Pancreas (tissue), 10 donors: ENCODE measurements around the gene RNF31. TPM values are rescaled to one million over a fixed set of nuclear protein-coding genes. Genes with fewer than 3 reads are reported as not detected.

Experiments used
- ATAC-seq, 4 donors: fragments of 200-7000 bp; cut with Tn5 transposase; one replicate each; pipeline versions ENCODE4 v1.8.0 to v1.9.1; 2020; ENCODE audit warnings: mild to moderate bottlenecking in 4 of 4, moderate library complexity in 4 of 4
- DNase-seq, 6 donors: peaks; one replicate each; pipeline ENCODE4 v3.0.0-alpha.2; 2020
- FAIRE-seq: peaks from 2 replicates; lab custom pipeline; 2012; peaks lifted over from hg19 to GRCh38; lab: Jason Lieb, UNC
- H3K27ac ChIP-seq, 4 donors: fragments of 200-600 bp; sonication (generic); 1 replicate in 3 of 4; 2 replicates in 1 of 4; pipeline versions ENCODE4 v1.5.0 to v1.8.0; 2020
- H3K27me3 ChIP-seq, 4 donors: fragments of 200-600 bp; one replicate each; pipeline ENCODE4 v1.8.0; 2021
- H3K36me3 ChIP-seq, 3 donors: fragments of 200-600 bp; sonication (generic) in 1 of 3; one replicate each; pipeline versions ENCODE4 v1.5.0 to v1.8.0; 2020 to 2021
- H3K4me1 ChIP-seq, 3 donors: fragments of 200-600 bp; one replicate each; pipeline ENCODE4 v1.8.0; 2021
- H3K4me3 ChIP-seq, 4 donors: fragments of 200-600 bp; sonication (generic) in 2 of 4; one replicate each; pipeline versions ENCODE4 v1.5.0 to v1.8.0; 2020 to 2021
- H3K9me3 ChIP-seq, 4 donors: fragments of 200-600 bp; one replicate each; pipeline ENCODE4 v1.8.0; 2021
- CTCF ChIP-seq, 4 donors: fragments of 200-600 bp; sonication (generic) in 3 of 4; IDR thresholded peaks; one replicate each; pipeline versions ENCODE4 v1.5.0 to v1.8.0; 2021; ENCODE audit warnings: antibody characterized with exemption in 4 of 4
- WGBS, 2 donors: extraction: QIAGEN DNeasy Blood & Tissue Kit; methylation state at CpG; one replicate each; pipeline ENCODE4 v1.1.7; 2013; 5-methylcytosine and 5-hydroxymethylcytosine counted together
- intact Hi-C, 3 donors: fragments of 100-400 bp; cut with DNase I; formaldehyde crosslinking; loops; one replicate each; pipeline versions ENCODE4 v1.11.1 to v1.14.2; 2022
- polyA plus RNA-seq, 2 donors: library from polyadenylated mRNA; stranded (reverse); fragments of 200-250 nt; gene quantifications; one replicate each; pipeline ENCODE4 v1.2.3, GENCODE V29; 2013
- total RNA-seq, 6 donors: library from RNA; stranded (reverse); fragmentation: NEBNext Ultra II Directional in 4 of 6; extraction: Animal tissue kit (Norgen Biotek cat#: 25700) in 4 of 6; gene quantifications; one replicate each; pipeline versions ENCODE4 v1.2.1 to v1.2.4, GENCODE V29; 2021 to 2023
- donor health status: healthy with polysubstance abuse.
- donor health status: DM: no; HTN: no; CAD: no; lungs with moderate emphysema.
- donor health status: DM: no; HTN: no; CAD: no.
- donor health status: control.
- donor health status: control.
- donor health status: Bipolar disorder and iron deficiency.
- donor health status: DM: yes; HTN: yes; CAD: no.
- donor health status: DM: no; HTN: no; CAD: no.
- donor health status: DM: no; HTN: no; CAD: no.
- donor health status: DM: yes; HTN: yes; CAD: no.

RNF31 gene
- total and polyA plus RNA-seq, 8 donors: 25.8 to 169 (median 40.4) TPM

- ATAC-seq: peak; percentile 55 to 67 (median 61)
- intact Hi-C loops: no loop called here
- FAIRE-seq: no peak
- H3K36me3 ChIP-seq: peaks cover 4 to 19% (median 14%) of the 10 kb centered on the region in 3 donors
- H3K9me3 ChIP-seq: no peaks in the 10 kb centered on the region
- H3K4me3 ChIP-seq: peak overlapping the region; percentile 44 to 61 (median 50)
- H3K27me3 ChIP-seq: no peaks in the 10 kb centered on the region
- 0 to 1% methylated on average over 42 of the region's 42 CpGs for WGBS, 2 donors
- no peak for TF ChIP-seq CTCF (IDR thresholded peaks at IDR 0.05)
- peak; percentile 88 to 94 (median 90) for DNase-seq
- peak overlapping the region; percentile 92 to 100 (median 98) for H3K27ac ChIP-seq
- H3K4me1 ChIP-seq: peaks cover 2 to 37% (median 14%) of the 10 kb centered on the region in 3 donors
These were observed 33.3 kb upstream of the RNF31 start for GRCh38 chr14:24113801-24114531.

DNA sequence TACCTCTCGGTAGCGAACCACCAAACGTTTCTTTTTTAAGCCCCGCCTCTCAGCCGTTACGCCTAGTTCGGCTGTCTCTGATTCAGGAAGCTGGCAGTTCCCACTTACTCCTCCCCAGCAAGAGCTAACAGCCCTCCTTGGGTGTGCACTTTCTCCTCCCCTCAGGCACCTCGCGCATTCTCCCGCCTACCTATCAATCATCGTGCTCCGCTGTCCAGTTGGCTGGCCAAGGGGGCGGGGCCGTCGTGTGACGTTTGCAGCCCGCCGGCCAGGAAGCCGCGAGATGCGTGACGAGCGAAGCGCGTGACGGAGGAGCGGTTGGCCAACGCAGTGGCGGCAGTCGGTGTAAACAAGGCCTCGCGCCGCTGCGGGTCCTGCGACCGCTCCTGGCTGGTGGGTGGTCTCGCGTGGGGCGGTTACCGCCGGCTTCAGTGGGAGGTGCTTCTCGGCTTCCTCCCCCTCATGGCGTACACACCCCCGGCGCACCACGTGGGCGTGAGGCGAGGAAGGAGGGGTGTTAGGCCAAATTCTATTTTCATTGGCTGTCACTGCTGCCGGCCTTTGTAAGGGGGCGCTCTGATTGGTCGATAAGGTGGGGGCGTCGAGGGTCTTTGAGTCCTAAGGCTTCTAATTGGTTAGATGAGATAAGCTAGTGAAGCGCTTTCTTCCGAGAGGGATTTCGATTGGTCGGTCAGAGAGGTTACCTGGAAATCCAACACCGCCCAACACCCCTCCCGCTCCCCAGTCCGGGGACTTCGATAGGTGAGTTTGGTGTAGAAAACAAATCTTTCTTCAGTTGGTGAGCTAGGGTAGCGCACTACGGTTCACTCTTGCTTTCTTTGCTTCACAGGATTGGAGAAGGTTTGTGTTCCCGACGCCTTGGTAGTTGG, 32.5 kb upstream of the RNF31 start, which contains the start of the genes DCAF11 and NRL:
DCAF11 (plus strand) TSS at position 246 of the 890 bp plus-strand sequence. CDS start 818 bp downstream, outside the sequence.
NRL (minus strand) TSS at position 418 of the 890 bp plus-strand sequence. CDS start 32,101 bp downstream, outside the sequence.
- H3K9me3 ChIP-seq: no peaks in the 10 kb centered on the region
- ATAC-seq (peak; percentile 85 to 92 (median 86)), DNase-seq (peak; percentile 97 to 99 (median 99)), FAIRE-seq (peak; percentile 95)
- peak within 1 kb of the TSS; percentile 92 to 100 (median 98) for H3K27ac ChIP-seq
- H3K27me3 ChIP-seq: no peaks in the 10 kb centered on the region
- H3K4me1 ChIP-seq: peaks cover 0 to 31% (median 10%) of the 10 kb centered on the region in 3 donors
- intact Hi-C loops: no loop called here
- WGBS, 2 donors: 0% methylated on average over 64 to 65 of the region's 65 CpGs
- peaks cover 4 to 27% (median 22%) of the 10 kb centered on the region in 3 donors for H3K36me3 ChIP-seq
- no peak for TF ChIP-seq CTCF (IDR thresholded peaks at IDR 0.05)
- peak within 1 kb of the TSS; percentile 44 to 74 (median 56) for H3K4me3 ChIP-seq

GRCh38 chr14:24115422-24116127, 31.7 kb upstream of the RNF31 start:
- intact Hi-C loops: no loop called here
- Histone ChIP-seq H3K4me1 (peaks cover 0 to 25% (median 6%) of the 10 kb centered on the region in 3 donors), H3K36me3 (peaks cover 4 to 33% (median 28%) of the 10 kb centered on the region in 3 donors), H3K4me3 (peak overlapping the region; percentile 44 to 74 (median 56)), H3K9me3 (no peaks in the 10 kb centered on the region), H3K27ac (peak overlapping the region; percentile 92 to 100 (median 98)), H3K27me3 (no peaks in the 10 kb centered on the region)
- WGBS, 2 donors: 0 to 1% methylated on average over 14 of the region's 14 CpGs
- TF ChIP-seq CTCF (IDR thresholded peaks at IDR 0.05): no peak
- FAIRE-seq: no peak
- ATAC-seq: no peak
- peak in 1 of 6 donors; percentile 56 for DNase-seq

- DNase-seq: peak in 1 of 6 donors; percentile 21
- H3K27me3 ChIP-seq: no peaks in the 10 kb centered on the region
- TF ChIP-seq CTCF (IDR thresholded peaks at IDR 0.05): no peak
- H3K9me3 ChIP-seq: no peaks in the 10 kb centered on the region
- peaks cover 4 to 40% (median 34%) of the 10 kb centered on the region in 3 donors for H3K36me3 ChIP-seq
- no peak for ATAC-seq
- intact Hi-C loops: no loop called here
- no peak for FAIRE-seq
- H3K27ac ChIP-seq: peak overlapping the region in 2 of 4 donors; percentile 96 to 99
- H3K4me3 ChIP-seq: peak overlapping the region in 3 of 4 donors; percentile 44 to 61 (median 52)
- whole genome bisulfite sequencing, 2 donors: 23 to 28% methylated on average over 6 of the region's 6 CpGs
- H3K4me1 ChIP-seq: peaks cover 0 to 19% (median 0%) of the 10 kb centered on the region in 3 donors
These were observed 31.0 kb upstream of the RNF31 start for GRCh38 chr14:24116128-24116814.
